Measurements from ENCODE around the gene ANKRD17.
"Not testable (repeated sequence)": the region's sequence is repeated elsewhere in the genome, so short reads cannot be mapped to it uniquely, and the experiment has no call there.

Gene ANKRD17

GRCh38 chr4:73244945-73245601, 13.5 kb downstream of the ANKRD17 start:
- DNase-seq (ENCODE audit: low spot score): no peak

DNA sequence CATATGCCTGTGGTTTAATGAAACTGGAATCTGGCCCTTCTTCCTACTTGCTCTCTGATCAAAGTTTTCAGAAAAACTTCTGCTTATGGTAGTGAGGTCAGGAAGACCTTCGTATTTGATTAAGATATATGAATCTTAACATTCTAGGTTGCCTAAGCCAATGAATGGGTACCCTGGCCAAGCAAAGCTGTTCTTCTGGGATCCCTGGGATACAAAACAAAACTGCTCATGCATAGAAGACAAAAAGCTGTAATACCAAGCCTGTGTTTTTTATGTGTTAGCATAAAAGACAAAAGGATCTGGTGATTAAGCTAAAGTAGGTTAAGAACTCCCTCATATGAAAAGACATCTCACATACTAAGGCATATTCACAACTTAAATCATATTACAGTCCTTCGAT, 21.6 kb downstream of the ANKRD17 start:
- DNase-seq (ENCODE audit: low spot score): no peak

- no peak for DNase-seq (ENCODE audit: low spot score)
Observed at GRCh38 chr4:73236151-73236550, 22.4 kb downstream of the ANKRD17 start.

DNA sequence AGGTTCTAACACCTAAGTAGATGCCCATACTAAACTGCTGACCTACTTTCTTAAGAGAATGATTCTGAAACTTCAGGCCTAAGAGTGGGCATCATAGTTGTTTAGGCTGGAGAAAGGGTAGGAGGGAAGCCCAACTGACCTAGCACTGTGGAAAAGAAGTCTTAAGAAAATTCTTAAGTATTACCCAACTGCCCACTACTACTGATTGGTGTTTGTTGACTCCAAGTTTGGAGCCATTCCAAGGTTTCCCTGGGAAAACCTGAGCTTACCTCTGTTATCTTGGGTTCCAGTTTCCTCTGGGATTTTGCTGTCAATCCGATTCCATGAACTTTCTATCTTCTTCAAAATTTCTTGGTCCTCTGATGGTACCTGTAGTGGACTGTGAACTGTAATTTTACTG, 23.9 kb downstream of the ANKRD17 start:
- no peak for DNase-seq (ENCODE audit: low spot score)

- no peak for DNase-seq (ENCODE audit: low spot score)
Observed at GRCh38 chr4:73231518-73232487, 26.8 kb downstream of the ANKRD17 start.

- no peak for DNase-seq (ENCODE audit: low spot score)
Observed at GRCh38 chr4:73230865-73231517, 27.6 kb downstream of the ANKRD17 start.

DNA sequence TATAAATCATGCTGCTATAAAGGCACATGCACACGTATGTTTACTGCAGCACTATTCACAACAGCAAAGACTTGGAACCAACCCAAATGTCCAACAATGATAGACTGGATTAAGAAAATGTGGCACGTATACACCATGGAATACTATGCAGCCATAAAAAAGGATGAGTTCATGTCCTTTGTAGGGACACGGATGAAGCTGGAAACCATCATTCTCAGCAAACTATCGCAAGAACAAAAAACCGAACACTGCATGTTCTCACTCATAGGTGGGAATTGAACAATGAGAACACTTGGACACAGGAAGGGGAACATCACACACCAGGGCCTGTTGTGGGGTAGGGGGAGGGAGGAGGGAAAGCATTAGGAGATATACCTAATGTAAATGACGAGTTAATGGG, 29.8 kb downstream of the ANKRD17 start:
- DNase-seq (ENCODE audit: low spot score): not testable (repeated sequence)

DNA sequence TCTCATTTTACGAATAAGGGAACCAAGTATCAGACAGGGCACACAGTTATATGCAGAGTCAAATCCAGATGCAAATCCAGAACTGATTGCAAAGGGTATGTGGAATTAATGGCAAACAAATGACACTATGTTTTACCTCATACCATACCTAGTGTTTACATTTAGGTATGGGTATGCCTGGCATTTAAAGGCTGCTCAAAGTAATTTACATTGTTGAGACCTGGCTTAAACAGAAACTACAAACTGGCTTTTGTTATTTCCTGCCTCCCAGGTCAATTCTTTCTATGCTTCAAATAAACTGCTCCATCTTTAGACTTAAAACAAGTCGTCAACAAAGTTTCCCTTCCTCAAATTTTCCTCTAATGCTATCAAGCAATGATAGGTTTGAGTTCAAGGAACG, 33.7 kb downstream of the ANKRD17 start:
- DNase-seq (ENCODE audit: low spot score): no peak

DNA sequence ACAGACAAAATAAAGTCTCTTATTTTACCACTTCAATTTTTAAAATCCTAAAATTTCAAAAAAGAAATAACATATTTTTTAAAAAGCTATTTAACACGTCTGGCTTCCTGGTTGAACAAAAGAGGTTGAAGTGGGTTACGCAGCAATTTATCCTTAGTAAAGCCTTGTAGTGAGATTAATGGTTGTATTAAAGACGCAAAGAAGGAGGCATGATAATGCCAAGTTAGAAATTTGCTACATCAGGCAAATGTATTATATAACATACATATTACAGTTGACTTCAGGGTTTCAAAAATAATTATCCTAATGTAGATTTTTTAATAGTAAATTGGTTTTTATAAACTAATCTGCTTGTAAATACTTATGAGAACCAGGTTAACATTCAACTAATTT, 35.3 kb downstream of the ANKRD17 start:
- no peak for DNase-seq (ENCODE audit: low spot score)

DNA sequence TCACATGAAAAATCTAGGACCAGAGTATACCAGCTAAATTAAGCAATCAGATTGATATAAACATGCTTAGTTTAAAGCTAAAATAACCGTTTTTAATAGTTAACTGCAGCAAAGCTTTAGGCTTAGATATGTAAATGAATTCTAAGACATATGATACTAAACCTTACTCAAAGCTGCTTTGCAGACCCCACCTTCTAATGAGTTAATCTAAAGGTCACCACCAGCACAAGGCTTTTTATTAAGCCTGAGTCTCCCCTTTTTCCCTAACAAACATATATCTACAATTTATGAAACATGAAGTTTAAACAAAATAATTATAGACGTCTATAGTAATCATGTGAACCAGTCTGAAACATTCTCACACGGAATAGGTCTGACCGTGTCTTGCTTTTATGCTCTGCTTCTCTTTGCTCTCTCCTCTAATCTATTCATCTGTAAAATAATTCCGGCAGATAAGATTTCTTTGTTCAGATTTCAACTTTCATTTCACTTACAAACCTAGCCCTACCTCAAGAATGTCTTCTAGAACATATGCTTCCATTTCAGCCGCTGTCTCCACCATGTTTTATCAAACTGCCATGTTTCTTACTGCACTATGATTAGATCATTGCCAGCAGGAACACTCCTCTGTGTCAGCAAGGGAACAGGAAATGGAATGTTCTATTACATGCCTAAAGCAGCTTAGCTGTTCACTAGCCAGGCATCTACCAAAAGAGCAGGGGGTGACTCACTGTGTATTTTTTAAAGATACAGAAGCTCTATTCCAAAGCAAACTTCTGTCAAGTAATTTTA, 35.9 kb downstream of the ANKRD17 start:
- DNase-seq (ENCODE audit: low spot score): peak; percentile 67

- DNase-seq (ENCODE audit: low spot score): no peak
Observed at GRCh38 chr4:73221734-73222133, 36.9 kb downstream of the ANKRD17 start.

DNA sequence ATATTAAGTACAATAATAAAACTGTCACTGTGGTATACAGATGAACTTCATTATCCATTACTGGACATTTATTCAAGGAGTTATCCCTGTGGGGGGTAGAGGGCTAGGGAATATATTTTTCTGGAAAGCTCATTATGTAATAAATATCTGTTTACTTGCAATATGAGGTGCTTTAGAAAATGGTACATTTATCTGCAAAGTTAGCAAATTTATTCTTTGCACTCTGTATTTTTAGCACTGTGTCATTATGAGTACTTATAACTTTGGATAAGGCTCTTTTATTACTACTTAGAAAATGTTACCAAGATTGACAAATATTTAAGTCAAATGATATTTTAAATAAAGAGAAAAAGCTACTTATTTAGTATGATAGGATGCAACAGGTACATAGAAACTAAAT, 37.8 kb downstream of the ANKRD17 start:
- DNase-seq (ENCODE audit: low spot score): no peak

DNA sequence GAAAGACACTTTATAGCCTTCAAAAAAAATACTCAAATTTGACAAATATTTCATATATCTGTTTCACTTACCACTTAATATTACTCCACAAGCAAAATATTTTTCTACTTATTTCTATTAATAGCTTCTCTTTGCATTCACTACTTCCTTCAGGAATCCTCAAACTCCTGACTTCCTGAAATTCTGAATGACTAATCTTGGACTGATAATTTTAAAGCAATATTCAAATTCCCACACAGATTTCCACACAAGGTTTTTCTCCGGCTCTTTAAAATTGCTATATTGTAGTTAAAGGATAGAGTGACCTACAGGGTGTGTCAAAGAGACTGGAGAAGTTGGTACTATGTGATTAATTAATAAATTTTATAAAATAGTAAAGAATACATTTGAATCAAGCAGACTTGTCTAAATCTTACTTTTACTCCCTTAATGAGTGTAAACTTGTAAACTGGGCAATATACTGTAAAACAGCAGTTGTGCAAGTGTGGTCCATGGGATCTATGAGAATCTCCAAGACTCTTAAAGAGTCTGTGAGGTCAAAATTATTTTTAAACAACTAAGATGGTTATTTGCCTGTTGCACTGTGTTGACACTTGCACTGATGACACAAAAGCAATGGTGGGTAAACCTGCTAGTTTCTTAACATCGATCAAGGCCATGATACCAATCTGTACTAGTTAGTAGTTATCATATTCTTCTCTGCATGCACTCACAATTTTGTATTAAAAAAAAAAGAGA, 44.5 kb downstream of the ANKRD17 start:
- DNase-seq (ENCODE audit: low spot score): no peak

DNA sequence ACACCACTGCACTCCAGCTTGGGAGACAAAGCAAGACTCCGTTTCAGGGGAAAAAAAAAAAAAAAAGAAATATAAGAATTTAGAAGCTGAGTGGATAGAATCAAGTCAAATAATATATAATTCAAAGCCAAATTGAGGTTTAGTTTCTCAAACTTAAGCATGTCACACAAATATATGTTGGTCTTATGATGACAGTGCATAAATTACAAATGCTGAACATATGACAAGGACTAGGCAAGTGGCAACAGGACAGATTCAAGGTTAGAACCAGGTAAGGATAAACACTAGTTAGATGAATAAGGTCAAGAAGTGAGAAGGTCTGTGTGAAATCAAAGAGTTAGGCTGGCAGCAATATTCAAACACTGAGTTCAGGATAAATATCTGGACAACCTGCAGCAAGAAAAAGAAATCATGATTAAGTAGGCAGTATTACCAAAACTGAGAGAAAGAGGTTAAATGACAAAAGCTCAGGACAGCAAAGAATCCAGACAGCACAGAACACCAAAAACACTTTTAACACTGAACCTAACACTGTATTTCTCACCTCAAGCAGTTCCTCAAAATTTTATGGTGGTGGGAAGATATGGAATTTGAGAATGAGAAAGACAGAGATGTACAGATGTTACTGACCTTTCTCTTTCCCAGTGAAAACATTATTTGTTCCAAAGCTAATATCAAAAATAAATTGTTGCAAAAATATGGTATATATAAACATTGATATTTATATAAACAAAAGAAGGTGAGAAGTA, 45.4 kb downstream of the ANKRD17 start:
- DNase-seq (ENCODE audit: low spot score): no peak

DNA sequence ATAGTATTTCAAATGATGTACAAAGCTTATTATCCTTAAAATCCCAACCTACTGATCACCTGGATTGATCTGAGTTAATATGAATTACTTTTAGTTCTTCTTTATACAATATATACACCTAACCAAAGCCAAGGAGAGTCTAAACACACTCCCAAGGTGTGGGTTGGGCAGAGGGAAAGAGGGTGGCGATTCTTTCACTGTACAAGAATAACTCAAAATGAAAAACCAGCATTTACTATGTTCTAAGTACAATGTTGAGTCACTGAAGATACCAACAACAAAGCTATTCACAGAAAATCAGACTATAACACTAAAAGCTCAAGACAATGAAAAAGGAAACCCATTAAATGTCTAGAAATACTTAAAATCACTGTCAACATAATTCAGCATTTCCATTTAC, 46.6 kb downstream of the ANKRD17 start:
- no peak for DNase-seq (ENCODE audit: low spot score)

- DNase-seq (ENCODE audit: low spot score): no peak
Observed at GRCh38 chr4:73208376-73208775, 50.2 kb downstream of the ANKRD17 start.

GRCh38 chr4:73206236-73206635, 52.4 kb downstream of the ANKRD17 start:
- DNase-seq (ENCODE audit: low spot score): no peak

DNA sequence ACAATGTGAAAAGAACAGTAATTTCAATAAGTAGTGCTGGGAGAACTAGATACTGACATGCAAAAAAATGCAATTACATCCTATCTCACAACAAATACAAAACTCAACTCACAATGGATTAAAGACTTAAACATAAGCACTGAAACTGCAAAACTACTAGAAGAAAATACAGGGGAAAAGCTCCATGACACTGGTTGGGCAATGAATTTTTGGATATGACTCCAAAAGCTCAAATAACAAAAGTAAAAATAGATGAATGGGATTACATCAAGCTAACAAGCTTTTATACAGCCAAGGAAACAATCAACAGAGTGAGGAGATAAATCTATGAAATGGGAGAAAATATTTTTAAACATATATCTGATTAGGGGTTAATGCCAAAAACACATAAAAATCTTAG, 53.1 kb downstream of the ANKRD17 start:
- DNase-seq (ENCODE audit: low spot score): no peak

DNA sequence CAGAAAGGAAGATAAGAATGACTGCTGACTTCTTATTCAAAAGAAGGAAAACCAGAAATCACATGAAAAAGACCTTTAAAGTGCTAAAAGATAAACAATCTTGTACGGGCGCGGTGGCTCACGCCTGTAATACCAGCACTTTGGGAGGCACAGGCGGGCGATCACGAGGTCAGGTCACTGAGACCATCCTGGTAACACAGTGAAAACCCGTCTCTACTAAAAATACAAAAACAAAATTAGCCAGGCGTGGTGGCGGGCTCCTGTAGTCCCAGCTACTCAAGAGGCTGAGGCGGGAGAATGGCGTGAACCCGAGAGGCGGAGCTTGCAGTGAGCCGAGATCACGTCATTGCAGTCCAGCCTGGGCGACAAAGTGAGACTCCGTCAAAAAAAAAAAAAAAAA, 54.6 kb downstream of the ANKRD17 start:
- DNase-seq (ENCODE audit: low spot score): not testable (repeated sequence)

DNA sequence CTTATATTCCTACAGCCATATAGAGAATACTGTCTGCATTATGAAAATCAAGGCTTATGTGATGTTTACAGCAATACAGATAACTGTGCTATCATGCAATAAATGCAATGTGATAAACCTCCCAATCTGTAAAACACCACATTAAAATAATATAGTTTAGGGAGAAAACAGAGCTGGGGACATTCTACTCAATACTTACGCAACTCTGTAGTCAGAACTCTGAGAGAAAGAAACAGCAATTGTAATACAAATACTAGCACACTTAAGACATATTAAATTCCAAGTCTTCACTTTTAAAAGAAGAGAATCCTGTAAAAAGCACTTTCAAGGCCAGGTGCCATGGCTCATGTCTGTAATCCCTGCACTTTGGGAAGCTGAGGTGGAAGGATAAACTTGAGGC, 61.4 kb downstream of the ANKRD17 start:
- no peak for DNase-seq (ENCODE audit: low spot score)

DNA sequence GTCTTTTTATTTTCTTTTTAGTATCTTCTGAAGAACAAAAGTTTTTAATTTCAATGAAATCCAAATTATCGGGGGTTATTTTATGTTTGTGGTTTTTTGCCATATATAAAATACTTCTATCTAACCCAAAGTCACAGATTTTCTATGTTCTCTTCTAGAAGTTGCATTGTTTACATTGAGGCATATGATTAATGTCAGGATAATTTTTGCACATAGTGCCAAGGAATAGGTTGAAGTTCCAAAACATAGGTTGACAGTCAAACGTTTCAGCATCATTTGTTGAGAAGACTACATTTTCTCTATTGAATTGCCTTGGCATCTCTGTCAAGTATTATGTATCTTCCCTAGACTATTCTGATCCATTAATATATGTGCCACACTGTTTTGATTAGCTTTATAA, 64.5 kb downstream of the ANKRD17 start:
- no peak for DNase-seq (ENCODE audit: low spot score)
